ENCODE results near the gene NUCKS1. TPM values are rescaled to one million over a fixed set of nuclear protein-coding genes. Genes with fewer than 3 reads are reported as not detected.
A peak's percentile ranks its signal among the peaks of the same experiment; 100 is the strongest.

Gene NUCKS1
- total RNA-seq, 2 donors from 2014 or later = 80.6 to 116 TPM

DNA sequence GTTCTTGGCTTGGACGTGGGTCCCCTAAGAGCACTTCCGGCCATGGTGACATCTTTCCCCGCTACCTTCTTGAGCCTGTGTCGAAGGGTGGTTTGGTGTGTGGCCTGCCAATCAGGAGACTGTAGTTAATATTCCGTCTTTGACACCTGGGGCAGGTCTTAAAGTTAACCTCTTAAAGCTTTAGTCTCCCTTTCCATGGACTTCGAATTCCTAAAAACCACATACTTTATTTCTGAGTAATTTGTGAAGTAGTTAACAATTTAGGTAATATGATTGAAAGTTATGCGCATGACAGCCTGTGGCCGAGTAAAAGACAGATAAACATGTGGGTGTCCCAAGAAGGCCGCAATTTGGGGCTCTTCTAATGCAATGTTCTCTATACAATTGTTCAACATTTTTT is 35.5 kb upstream of the NUCKS1 start:
- TF ChIP-seq, protein P1, sequence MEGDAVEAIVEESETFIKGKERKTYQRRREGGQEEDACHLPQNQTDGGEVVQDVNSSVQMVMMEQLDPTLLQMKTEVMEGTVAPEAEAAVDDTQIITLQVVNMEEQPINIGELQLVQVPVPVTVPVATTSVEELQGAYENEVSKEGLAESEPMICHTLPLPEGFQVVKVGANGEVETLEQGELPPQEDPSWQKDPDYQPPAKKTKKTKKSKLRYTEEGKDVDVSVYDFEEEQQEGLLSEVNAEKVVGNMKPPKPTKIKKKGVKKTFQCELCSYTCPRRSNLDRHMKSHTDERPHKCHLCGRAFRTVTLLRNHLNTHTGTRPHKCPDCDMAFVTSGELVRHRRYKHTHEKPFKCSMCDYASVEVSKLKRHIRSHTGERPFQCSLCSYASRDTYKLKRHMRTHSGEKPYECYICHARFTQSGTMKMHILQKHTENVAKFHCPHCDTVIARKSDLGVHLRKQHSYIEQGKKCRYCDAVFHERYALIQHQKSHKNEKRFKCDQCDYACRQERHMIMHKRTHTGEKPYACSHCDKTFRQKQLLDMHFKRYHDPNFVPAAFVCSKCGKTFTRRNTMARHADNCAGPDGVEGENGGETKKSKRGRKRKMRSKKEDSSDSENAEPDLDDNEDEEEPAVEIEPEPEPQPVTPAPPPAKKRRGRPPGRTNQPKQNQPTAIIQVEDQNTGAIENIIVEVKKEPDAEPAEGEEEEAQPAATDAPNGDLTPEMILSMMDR (IDR thresholded peaks at IDR 0.05) = no peak
- H3K4me3 ChIP-seq = no peak overlapping the region
- H3K36me3 ChIP-seq = peaks cover 7% of the 10 kb centered on the region
- no peaks in the 10 kb centered on the region for H3K9me3 ChIP-seq
- DNase-seq (ENCODE audit: low spot score) = no peak
- H3K27me3 ChIP-seq (replicated peaks; ENCODE audit: insufficient read depth) = no peaks in the 10 kb centered on the region
- ATAC-seq (ENCODE audit: insufficient number of reproducible peaks, low FRiP score, low read depth) = no peak
- peaks cover 3 to 25% of the 10 kb centered on the region in 2 donors for H3K4me1 ChIP-seq (ENCODE audit: control insufficient read depth in 1 of 2, low read depth in 2 of 2)
- H3K27ac ChIP-seq = no peak overlapping the region

GRCh38 chr1:205783904-205784303 is 33.9 kb upstream of the NUCKS1 start:
- H3K4me3 ChIP-seq = no peak overlapping the region
- no peaks in the 10 kb centered on the region for H3K36me3 ChIP-seq
- H3K27me3 ChIP-seq (replicated peaks; ENCODE audit: insufficient read depth) = no peaks in the 10 kb centered on the region
- TF ChIP-seq, protein P1 (IDR thresholded peaks at IDR 0.05) = no peak
- H3K9me3 ChIP-seq = no peaks in the 10 kb centered on the region
- H3K27ac ChIP-seq = peak overlapping the region; percentile 62 to 85
- DNase-seq (ENCODE audit: low spot score) (peak; percentile 49), ATAC-seq (ENCODE audit: insufficient number of reproducible peaks, low FRiP score, low read depth) (peak; percentile 44)
- H3K4me1 ChIP-seq (ENCODE audit: control insufficient read depth in 1 of 2, low read depth in 2 of 2) = peaks cover 3 to 25% of the 10 kb centered on the region in 2 donors

- TF ChIP-seq, protein P1 (IDR thresholded peaks at IDR 0.05) = no peak
- H3K27me3 ChIP-seq (replicated peaks; ENCODE audit: insufficient read depth) = no peaks in the 10 kb centered on the region
- DNase-seq (ENCODE audit: low spot score) = no peak
- no peak overlapping the region for H3K4me3 ChIP-seq
- no peaks in the 10 kb centered on the region for H3K9me3 ChIP-seq
- H3K4me1 ChIP-seq (ENCODE audit: control insufficient read depth in 1 of 2, low read depth in 2 of 2) = peaks cover 3 to 25% of the 10 kb centered on the region in 2 donors
- H3K36me3 ChIP-seq = no peaks in the 10 kb centered on the region
- peak overlapping the region; percentile 62 to 85 for H3K27ac ChIP-seq
- no peak for ATAC-seq (ENCODE audit: insufficient number of reproducible peaks, low FRiP score, low read depth)
Observed at GRCh38 chr1:205783433-205783795, 33.4 kb upstream of the NUCKS1 start.

- ATAC-seq (ENCODE audit: insufficient number of reproducible peaks, low FRiP score, low read depth) = no peak
- DNase-seq (ENCODE audit: low spot score) = no peak
- TF ChIP-seq, protein P1 (IDR thresholded peaks at IDR 0.05) = no peak
- Histone ChIP-seq H3K4me1 (ENCODE audit: control insufficient read depth in 1 of 2, low read depth in 2 of 2) (peaks cover 3 to 25% of the 10 kb centered on the region in 2 donors), H3K36me3 (no peaks in the 10 kb centered on the region), H3K4me3 (no peak overlapping the region), H3K27ac (peak overlapping the region; percentile 62 to 85), H3K27me3 (replicated peaks; ENCODE audit: insufficient read depth) (no peaks in the 10 kb centered on the region), H3K9me3 (no peaks in the 10 kb centered on the region)
Observed at GRCh38 chr1:205782627-205783432, 32.8 kb upstream of the NUCKS1 start.

DNA sequence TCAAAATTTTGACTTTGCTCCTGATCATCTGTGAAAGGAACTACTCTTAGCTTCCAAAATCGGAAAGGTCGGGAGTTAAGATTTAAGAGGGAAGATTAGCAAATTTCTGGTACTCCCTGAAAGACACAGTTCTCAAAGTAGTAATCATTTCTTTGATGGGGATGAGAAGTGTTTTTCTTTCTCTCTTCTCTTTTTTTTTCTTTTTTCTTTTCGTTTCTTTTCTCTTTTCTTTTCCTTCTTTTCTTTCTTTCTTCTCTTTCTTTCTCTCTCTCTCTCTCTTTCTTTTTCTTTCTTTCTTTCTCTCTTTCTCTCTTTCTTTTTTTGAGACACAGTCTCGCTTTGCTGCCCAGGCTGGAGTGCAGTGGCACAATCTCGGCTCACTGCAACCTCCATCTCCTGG is 30.4 kb upstream of the NUCKS1 start:
- DNase-seq (ENCODE audit: low spot score) = no peak
- H3K4me1 ChIP-seq (ENCODE audit: control insufficient read depth in 1 of 2, low read depth in 2 of 2) = peaks cover 9 to 34% of the 10 kb centered on the region in 2 donors
- H3K27ac ChIP-seq = no peak overlapping the region
- no peak for ATAC-seq (ENCODE audit: insufficient number of reproducible peaks, low FRiP score, low read depth)
- no peaks in the 10 kb centered on the region for H3K9me3 ChIP-seq
- no peaks in the 10 kb centered on the region for H3K36me3 ChIP-seq
- no peaks in the 10 kb centered on the region for H3K27me3 ChIP-seq (replicated peaks; ENCODE audit: insufficient read depth)
- H3K4me3 ChIP-seq = no peak overlapping the region
- TF ChIP-seq, protein P1 (IDR thresholded peaks at IDR 0.05) = no peak

All from thoracic aorta (tissue), 2 donors.